Esophagus muscularis mucosa (tissue), 4 donors: ENCODE data around the gene XPNPEP2. TPM values are rescaled to one million over a fixed set of nuclear protein-coding genes. Genes with fewer than 3 reads are reported as not detected.
A peak's percentile ranks its signal among the peaks of the same experiment; 100 is the strongest.

ENCODE experiments used
- DNase-seq: peaks from one replicate; pipeline ENCODE4 v3.0.0-alpha.2; 2017; ENCODE audit errors: extremely low spot score
- H3K27ac ChIP-seq, 4 donors: fragments of 200-600 bp; sonication (generic); replicated peaks in 1 of 4; 1 replicate in 3 of 4; 2 replicates in 1 of 4; pipeline ENCODE4 v1.5.1; 2016 to 2019; ENCODE audit warnings: mild to moderate bottlenecking in 1 of 4
- H3K27me3 ChIP-seq, 4 donors: fragments of 200-600 bp; sonication (generic); one replicate each; pipeline versions ENCODE4 v1.5.1 to v1.6.0; 2016 to 2019
- H3K36me3 ChIP-seq, 4 donors: fragments of 200-600 bp; sonication (generic); one replicate each; pipeline ENCODE4 v1.5.1; 2016 to 2019
- H3K4me1 ChIP-seq, 4 donors: fragments of 200-600 bp; sonication (generic); one replicate each; pipeline ENCODE4 v1.5.1; 2016 to 2019
- H3K4me3 ChIP-seq, 4 donors: fragments of 200-600 bp; sonication (generic); 1 replicate in 2 of 4; 2 replicates in 2 of 4; pipeline ENCODE4 v1.5.1; 2016 to 2019; ENCODE audit warnings: mild to moderate bottlenecking in 4 of 4, moderate library complexity in 1 of 4
- H3K9me3 ChIP-seq, 4 donors: fragments of 200-600 bp; sonication (generic); 1 replicate in 3 of 4; 2 replicates in 1 of 4; pipeline ENCODE4 v1.5.1; 2016 to 2019
- EP300 ChIP-seq: sonication (generic); formaldehyde crosslinking; IDR thresholded peaks from one replicate; pipeline ENCODE4 v1.6.1; 2017; ENCODE audit warnings: antibody characterized with exemption
- POLR2A ChIP-seq: fragments of 450-650 bp; IDR thresholded peaks from one replicate; pipeline ENCODE4 v1.6.1; 2017; ENCODE audit warnings: antibody characterized with exemption, moderate library complexity, mild to moderate bottlenecking, low read depth
- POLR2AphosphoS5 ChIP-seq, 2 donors: sonication (generic); formaldehyde crosslinking; IDR thresholded peaks; one replicate each; pipeline ENCODE4 v1.6.1; 2017; ENCODE audit warnings: antibody characterized with exemption in 2 of 2
- WGBS: methylation state at CpG from one replicate; pipeline ENCODE4 v1.1.5; 2018; 5-methylcytosine and 5-hydroxymethylcytosine counted together
- intact Hi-C: fragments of 100-400 bp; cut with DNase I; formaldehyde crosslinking; loops from one replicate; pipeline ENCODE4 v1.15.1; 2023
- total RNA-seq, 4 donors: library from RNA; depleted of rRNA; stranded (reverse); fragments of >200 nt; gene quantifications; one replicate each; pipeline versions ENCODE4 v1.1.0 to v1.2.1, GENCODE V29; 2016
- TF ChIP-seq, protein P1 (sequence below), 3 experiments: fragments of 200-600 bp in 2 of 3; fragments of 450-650 bp in 1 of 3; sonication (generic) in 2 of 3; IDR thresholded peaks; one replicate each; pipeline ENCODE4 v1.5.1; 2017 to 2019; ENCODE audit warnings: antibody characterized with exemption in 3 of 3, mild to moderate bottlenecking in 2 of 3, moderate library complexity in 1 of 3

XPNPEP2 gene
- total RNA-seq, 4 donors from 2014 or later = 3.3 to 14.4 (median 5.0) TPM

DNA sequence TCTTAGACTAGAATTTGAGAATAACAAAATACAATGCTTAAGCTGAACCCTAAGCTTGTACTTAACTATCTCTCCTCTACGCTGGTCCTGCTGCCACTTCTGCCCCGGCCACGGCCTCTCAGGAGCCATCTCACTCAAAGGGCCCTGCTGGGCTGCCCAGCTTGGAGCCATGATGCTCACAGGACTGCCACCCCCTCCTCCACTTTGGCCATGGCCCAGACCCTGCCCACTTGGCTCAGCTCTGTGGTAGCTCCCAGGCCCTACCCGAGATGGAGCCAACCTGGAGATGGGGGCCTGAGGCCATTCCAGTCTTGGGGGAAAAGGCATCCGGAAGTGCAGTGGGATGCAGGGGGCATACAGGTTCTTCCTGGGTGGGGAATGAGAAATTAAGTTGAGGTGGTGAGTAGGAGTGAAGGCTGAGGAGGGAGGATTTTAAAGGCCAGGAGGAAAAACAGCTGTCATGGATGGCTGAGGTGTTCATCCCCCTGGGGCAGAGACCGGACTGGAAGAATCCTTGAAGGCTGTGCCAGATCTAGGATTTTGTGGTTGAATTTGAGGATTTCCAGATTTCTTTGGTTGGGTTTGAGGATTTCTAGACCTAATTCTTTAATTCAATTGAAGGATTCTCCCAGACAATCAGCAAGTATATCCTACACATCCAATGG lies 41.8 kb downstream of the XPNPEP2 start:
- Histone ChIP-seq H3K9me3 (no peaks in the 10 kb centered on the region), H3K4me3 (peak overlapping the region; percentile 12 to 37 (median 20)), H3K27ac (no peak overlapping the region), H3K27me3 (no peaks in the 10 kb centered on the region), H3K36me3 (no peaks in the 10 kb centered on the region), H3K4me1 (no peaks in the 10 kb centered on the region)
- no peak for DNase-seq
- WGBS = 78% methylated on average over 6 of the region's 6 CpGs
- intact Hi-C loops = no loop called here
- no peak for TF ChIP-seq POLR2AphosphoS5 (IDR thresholded peaks at IDR 0.05)
- TF ChIP-seq, protein P1, sequence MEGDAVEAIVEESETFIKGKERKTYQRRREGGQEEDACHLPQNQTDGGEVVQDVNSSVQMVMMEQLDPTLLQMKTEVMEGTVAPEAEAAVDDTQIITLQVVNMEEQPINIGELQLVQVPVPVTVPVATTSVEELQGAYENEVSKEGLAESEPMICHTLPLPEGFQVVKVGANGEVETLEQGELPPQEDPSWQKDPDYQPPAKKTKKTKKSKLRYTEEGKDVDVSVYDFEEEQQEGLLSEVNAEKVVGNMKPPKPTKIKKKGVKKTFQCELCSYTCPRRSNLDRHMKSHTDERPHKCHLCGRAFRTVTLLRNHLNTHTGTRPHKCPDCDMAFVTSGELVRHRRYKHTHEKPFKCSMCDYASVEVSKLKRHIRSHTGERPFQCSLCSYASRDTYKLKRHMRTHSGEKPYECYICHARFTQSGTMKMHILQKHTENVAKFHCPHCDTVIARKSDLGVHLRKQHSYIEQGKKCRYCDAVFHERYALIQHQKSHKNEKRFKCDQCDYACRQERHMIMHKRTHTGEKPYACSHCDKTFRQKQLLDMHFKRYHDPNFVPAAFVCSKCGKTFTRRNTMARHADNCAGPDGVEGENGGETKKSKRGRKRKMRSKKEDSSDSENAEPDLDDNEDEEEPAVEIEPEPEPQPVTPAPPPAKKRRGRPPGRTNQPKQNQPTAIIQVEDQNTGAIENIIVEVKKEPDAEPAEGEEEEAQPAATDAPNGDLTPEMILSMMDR (IDR thresholded peaks at IDR 0.05) = no peak
- no peak for TF ChIP-seq EP300
- no peak for TF ChIP-seq POLR2A

DNA sequence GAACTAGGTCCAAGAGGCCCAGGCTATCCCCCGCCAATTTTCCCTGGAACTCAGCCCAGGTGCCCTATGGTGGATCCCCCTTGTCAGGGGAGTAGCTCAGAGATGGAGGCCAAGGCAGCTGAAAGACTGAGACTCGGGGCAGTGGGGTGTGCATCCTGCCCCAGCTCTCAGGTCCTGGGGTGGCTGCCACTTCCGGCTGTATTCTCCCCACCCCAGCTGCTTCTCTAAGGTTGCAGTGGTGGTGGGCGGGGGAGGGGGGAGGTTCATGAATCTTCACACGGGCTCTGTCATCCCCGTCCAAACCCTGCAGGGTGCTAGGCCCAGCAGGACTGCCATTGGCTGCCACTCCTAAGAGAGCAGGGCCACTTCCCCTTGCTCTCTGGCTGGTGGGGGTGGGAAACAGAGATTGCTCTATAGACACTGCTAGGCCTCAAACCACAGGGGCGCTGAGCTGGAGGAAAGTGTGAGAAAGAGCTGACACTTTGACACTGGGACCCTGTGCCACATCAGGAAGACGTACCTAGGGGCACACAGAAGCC lies 42.4 kb downstream of the XPNPEP2 start:
- Histone ChIP-seq H3K27me3 (no peaks in the 10 kb centered on the region), H3K9me3 (no peaks in the 10 kb centered on the region), H3K4me3 (peak overlapping the region in 2 of 4 donors; percentile 18 to 37), H3K36me3 (no peaks in the 10 kb centered on the region), H3K27ac (no peak overlapping the region), H3K4me1 (no peaks in the 10 kb centered on the region)
- no peak for DNase-seq
- TF ChIP-seq EP300 = no peak
- no peak for TF ChIP-seq POLR2A
- TF ChIP-seq, protein P1 (IDR thresholded peaks at IDR 0.05) = no peak
- no peak for TF ChIP-seq POLR2AphosphoS5 (IDR thresholded peaks at IDR 0.05)
- WGBS = 49% methylated on average over 6 of the region's 8 CpGs
- intact Hi-C loops = no loop called here

DNA sequence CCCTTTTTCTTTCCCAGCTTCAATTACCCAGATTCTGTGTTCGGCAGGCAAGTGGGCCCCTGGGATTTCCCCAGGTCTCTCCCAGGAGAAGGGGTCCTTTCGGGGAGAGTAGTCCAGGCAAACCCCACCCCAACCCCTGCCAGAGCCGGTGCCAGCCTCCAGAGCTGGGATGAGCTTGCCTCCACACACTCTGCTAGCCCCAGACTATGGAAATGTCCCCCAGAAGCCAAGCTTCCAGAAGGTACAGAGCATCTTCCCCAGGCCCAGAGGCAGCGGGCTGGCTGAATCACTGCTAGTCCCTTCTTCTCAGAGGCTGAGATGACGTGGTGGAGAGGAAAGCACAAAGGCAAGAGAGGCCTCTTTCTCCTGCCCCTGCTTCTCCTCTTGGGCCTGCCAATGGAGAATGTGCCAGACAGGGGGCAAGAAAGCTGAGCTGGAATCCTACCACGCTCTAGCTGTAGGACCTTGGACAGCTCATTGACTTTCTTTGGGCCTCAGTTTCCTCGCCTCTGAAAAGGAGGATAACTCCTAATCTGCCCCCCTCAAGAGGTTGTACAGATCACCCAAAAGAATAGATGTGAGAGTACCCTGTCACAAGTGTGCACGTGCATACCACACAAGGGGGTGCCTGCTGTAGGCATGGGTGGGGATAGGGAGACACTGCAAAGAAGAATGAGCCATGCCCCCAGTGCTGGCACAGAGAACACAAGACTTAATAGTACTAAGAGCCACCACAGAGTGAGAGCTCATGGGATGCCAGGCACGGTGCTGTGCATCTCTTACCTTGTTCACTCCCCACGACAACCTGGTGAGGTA lies 43.1 kb downstream of the XPNPEP2 start:
- DNase-seq = no peak
- H3K9me3 ChIP-seq = no peaks in the 10 kb centered on the region
- no peak overlapping the region for H3K27ac ChIP-seq
- WGBS = 71% methylated on average over 8 of the region's 10 CpGs
- TF ChIP-seq, protein P1 (IDR thresholded peaks at IDR 0.05) = no peak
- TF ChIP-seq POLR2A = no peak
- TF ChIP-seq POLR2AphosphoS5 (IDR thresholded peaks at IDR 0.05) = no peak
- no peak for TF ChIP-seq EP300
- no peak overlapping the region for H3K4me3 ChIP-seq
- H3K36me3 ChIP-seq = no peaks in the 10 kb centered on the region
- no peaks in the 10 kb centered on the region for H3K4me1 ChIP-seq
- intact Hi-C loops = no loop called here
- H3K27me3 ChIP-seq = no peaks in the 10 kb centered on the region

DNA sequence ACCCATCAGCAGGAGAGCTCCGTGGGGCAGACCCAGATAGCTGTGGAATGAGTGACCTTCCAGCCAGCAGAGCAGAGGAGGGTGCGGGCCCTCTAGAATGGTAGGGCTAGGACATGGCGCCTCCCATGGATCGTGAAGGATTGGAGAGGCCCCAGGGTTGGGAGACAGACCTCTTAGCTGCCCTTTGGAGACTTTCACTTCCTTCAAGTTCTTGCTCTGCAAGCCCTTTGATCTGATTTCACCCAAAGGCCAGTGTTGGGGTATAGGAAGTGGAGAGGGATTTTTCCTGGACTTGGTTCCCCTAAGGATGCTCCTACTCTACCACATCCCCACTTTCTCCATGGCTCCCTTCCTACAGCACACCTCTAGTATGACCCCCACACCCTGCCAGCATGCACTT lies 43.9 kb downstream of the XPNPEP2 start:
- no peaks in the 10 kb centered on the region for H3K4me1 ChIP-seq
- TF ChIP-seq EP300 = no peak
- TF ChIP-seq POLR2A = no peak
- TF ChIP-seq, protein P1 (IDR thresholded peaks at IDR 0.05) = no peak
- no peak for TF ChIP-seq POLR2AphosphoS5 (IDR thresholded peaks at IDR 0.05)
- no peaks in the 10 kb centered on the region for H3K27me3 ChIP-seq
- DNase-seq = no peak
- H3K4me3 ChIP-seq = no peak overlapping the region
- intact Hi-C loops = no loop called here
- WGBS = 72% methylated on average over 4 of the region's 4 CpGs
- H3K27ac ChIP-seq = no peak overlapping the region
- no peaks in the 10 kb centered on the region for H3K9me3 ChIP-seq
- H3K36me3 ChIP-seq = no peaks in the 10 kb centered on the region
